HepG2 (cell line): Measurements from ENCODE around the gene ANKRD7. TPM values are rescaled to one million over a fixed set of nuclear protein-coding genes. Genes with fewer than 3 reads are reported as not detected.

Experiments used
- ATAC-seq: fragments of 200-7000 bp; cut with Tn5 transposase; 3 replicates; pipeline ENCODE4 v1.9.1; 2020; ENCODE audit warnings: mild to moderate bottlenecking, moderate library complexity
- Bru-seq: library from RNA; stranded (reverse); fragments of 400-500 nt; gene quantifications from one replicate; lab custom pipeline; 2021; lab: Mats Ljungman, UMichigan
- BruChase-seq, 2 experiments: library from RNA; stranded (reverse); fragments of 400-500 nt; gene quantifications; one replicate each; lab custom pipeline; 2021; lab: Mats Ljungman, UMichigan
- BruUV-seq: library from RNA; stranded (reverse); fragments of 400-500 nt; replicated peaks from 2 replicates; lab custom pipeline; 2021; lab: Mats Ljungman, UMichigan
- CTCF ChIA-PET: fragments of 300-600 bp; formaldehyde crosslinking; extraction: SDS; loops from one replicate; lab custom pipeline; 2021; ENCODE audit warnings: low total read pairs, inconsistent platforms, low intra/inter-chr PET ratio; lab: Yijun Ruan, JAX
- POLR2A ChIA-PET: fragments of 350-600 bp; sonication (Branson Sonifier 250); formaldehyde crosslinking; loops from one replicate; lab custom pipeline; 2020; ENCODE audit warnings: antibody characterized with exemption, inconsistent platforms; lab: Yijun Ruan, JAX
- DNase-seq: peaks from one replicate; pipeline ENCODE4 v3.0.0-alpha.2; 2015; ENCODE audit warnings: low spot score
- FAIRE-seq: peaks from 3 replicates; lab custom pipeline; 2011; peaks lifted over from hg19 to GRCh38; lab: Jason Lieb, UNC
- H2AFZ ChIP-seq: one replicate; pipeline ENCODE4 v1.6.1; 2011; ENCODE audit warnings: low read length, inconsistent platforms
- H3K27ac ChIP-seq: fragments of 300-600 bp; 3 replicates; pipeline ENCODE4 v1.8.0; 2011; ENCODE audit warnings: mixed run types, mild to moderate bottlenecking, mixed read lengths, low read length, inconsistent platforms; ENCODE audit not compliant: insufficient read depth; ENCODE audit errors: extremely low read length
- H3K27me3 ChIP-seq, 2 experiments: fragments of 200-600 bp in 1 of 2; 2 replicates in 1 of 2; 3 replicates in 1 of 2; pipeline versions ENCODE4 v1.6.0 to v1.8.0; 2011; ENCODE audit warnings: low read length in 2 of 2, mild to moderate bottlenecking in 2 of 2, moderate library complexity in 2 of 2, inconsistent platforms in 1 of 2; ENCODE audit not compliant: insufficient read depth in 2 of 2, control insufficient read depth in 1 of 2
- H3K36me3 ChIP-seq, 2 experiments: fragments of 200-600 bp in 1 of 2; replicated peaks in 1 of 2; 2 replicates in 1 of 2; 3 replicates in 1 of 2; pipeline versions ENCODE4 v1.5.1 to v1.8.0; 2011; ENCODE audit warnings: low read length in 2 of 2, inconsistent platforms in 1 of 2; ENCODE audit not compliant: insufficient read depth in 2 of 2, control insufficient read depth in 1 of 2
- H3K4me1 ChIP-seq: 2 replicates; pipeline ENCODE4 v1.5.1; 2012; ENCODE audit warnings: low read length, inconsistent platforms; ENCODE audit not compliant: insufficient read depth
- H3K4me2 ChIP-seq: 2 replicates; pipeline ENCODE4 v1.6.0; 2011; ENCODE audit warnings: low read depth, low read length, inconsistent platforms
- H3K4me3 ChIP-seq, 3 experiments: fragments of 200-600 bp in 1 of 3; sonication (generic), shearing (Covaris generic) in 1 of 3; replicated peaks in 1 of 3; 2 replicates each; pipeline ENCODE4 v1.5.1; 2011 to 2016; ENCODE audit warnings: low read length in 3 of 3, inconsistent platforms in 2 of 3, low read depth in 2 of 3, mild to moderate bottlenecking in 2 of 3, control low read depth in 1 of 3, mixed read lengths in 1 of 3; ENCODE audit not compliant: insufficient read depth in 1 of 3
- H3K79me2 ChIP-seq: one replicate; pipeline ENCODE4 v1.6.1; 2011; ENCODE audit warnings: low read length, inconsistent platforms; ENCODE audit not compliant: insufficient read depth
- H3K9ac ChIP-seq: 2 replicates; pipeline ENCODE4 v1.6.0; 2011; ENCODE audit warnings: mild to moderate bottlenecking, low read depth, low read length, inconsistent platforms; ENCODE audit not compliant: insufficient read depth
- H3K9me3 ChIP-seq: 2 replicates; pipeline ENCODE4 v1.5.1; 2012; ENCODE audit warnings: mild to moderate bottlenecking, low read length
- H4K20me1 ChIP-seq: 2 replicates; pipeline ENCODE4 v1.6.0; 2011; ENCODE audit warnings: inconsistent platforms, mild to moderate bottlenecking, low read length, moderate library complexity; ENCODE audit not compliant: insufficient read depth
- BATF2 ChIP-seq: sonication (generic); formaldehyde crosslinking; IDR thresholded peaks from 2 replicates; pipeline ENCODE4 v1.8.0; 2022; ENCODE audit warnings: mild to moderate bottlenecking, missing genetic modification reagents, moderate library complexity
- MXD3 ChIP-seq: IDR thresholded peaks from 2 replicates; pipeline ENCODE4 v1.6.1; 2016; ENCODE audit warnings: mild to moderate bottlenecking, missing biosample characterization, missing genetic modification reagents
- ZNF253 ChIP-seq: sonication (generic); formaldehyde crosslinking; IDR thresholded peaks from 2 replicates; pipeline ENCODE4 v1.8.0; 2022; ENCODE audit warnings: mild to moderate bottlenecking, missing genetic modification reagents, borderline replicate concordance
- ZNF503 ChIP-seq: sonication (generic); formaldehyde crosslinking; IDR thresholded peaks from 2 replicates; pipeline ENCODE4 v1.4.0; 2020; ENCODE audit warnings: missing genetic modification reagents
- WGBS: methylation state at CpG from one replicate; pipeline ENCODE4 v1.1.6; 2017; ENCODE audit warnings: low lambda C conversion rate; 5-methylcytosine and 5-hydroxymethylcytosine counted together
- in situ Hi-C: cut with HindIII; loops from 2 replicates; pipeline ENCODE4 v1.10.0; 2017; ENCODE audit warnings: low pct_unique_long_range_greater_than_20kb; ENCODE audit not compliant: extremely low pct_ligation_motif_present
- intact Hi-C: fragments of 100-400 bp; cut with micrococcal nuclease; formaldehyde crosslinking; loops from one replicate; pipeline ENCODE4 v1.10.0; 2022; ENCODE audit not compliant: unreplicated experiment
- long read RNA-seq, 2 experiments: library from RNA in 1 of 2; library from polyadenylated mRNA in 1 of 2; stranded (forward) in 1 of 2; unstranded in 1 of 2; transcript quantifications; one replicate each; pipeline ENCODE4 v2.0.0, GENCODE V29; 2019 to 2022
- polyA minus RNA-seq, 3 experiments: library from RNA; depleted of rRNA, polyadenylated mRNA; stranded (reverse); fragments of >200 nt; gene quantifications; 2 replicates each; pipeline ENCODE4 v1.2.3, GENCODE V29; 2011; ENCODE audit warnings: low replicate concordance in 1 of 3
- polyA plus RNA-seq, 8 experiments: library from polyadenylated mRNA; depleted of rRNA in 3 of 8; stranded (reverse) in 7 of 8; unstranded in 1 of 8; fragments of >200 nt; fragmentation: Illumina TruSeq in 4 of 8; extraction: Trizol in 4 of 8; gene quantifications; 2 replicates each; pipeline versions ENCODE4 v1.2.1 to v1.2.3, GENCODE V29; 2011 to 2016; ENCODE audit warnings: low read depth in 4 of 8, missing spikeins in 1 of 8, mixed read lengths in 1 of 8; ENCODE audit not compliant: insufficient read depth in 1 of 8
- total RNA-seq, 5 experiments: library from RNA; depleted of rRNA; stranded (reverse); fragments of >200 nt; fragmentation: Illumina TruSeq; extraction: Trizol; gene quantifications; 2 replicates each; pipeline ENCODE4 v1.2.3, GENCODE V29; 2016; ENCODE audit warnings: low read depth in 1 of 5

ANKRD7 gene
- total RNA-seq (2016; rRNA removed; fragmentation: Illumina TruSeq; extraction: Trizol) (not detected in 2 replicates), polyA plus RNA-seq (2011; rRNA removed) (not detected in 2 replicates), polyA minus RNA-seq (2011; rRNA and poly(A)+ RNA removed; ENCODE audit: low replicate concordance) (not detected in 2 replicates), Bru-seq, nascent RNA (percentile 8 among the genes with signal in this experiment), BruChase-seq, experiment 1, labeled RNA remaining after a 6-hour chase (percentile 24 among the genes with signal in this experiment), BruChase-seq, experiment 2, labeled RNA remaining after a 2-hour chase (percentile 36 among the genes with signal in this experiment)
- not detected in 2 replicates for total RNA-seq (2016; cell fraction: cytosol; rRNA removed; fragmentation: Illumina TruSeq; extraction: Trizol; ENCODE audit: low read depth)
- total RNA-seq (2016; cell fraction: insoluble cytoplasmic fraction; rRNA removed; fragmentation: Illumina TruSeq; extraction: Trizol) = not detected in 2 replicates
- not detected in 2 replicates for total RNA-seq (2016; cell fraction: membrane; rRNA removed; fragmentation: Illumina TruSeq; extraction: Trizol)
- not detected in 2 replicates for total RNA-seq (2016; cell fraction: nucleus; rRNA removed; fragmentation: Illumina TruSeq; extraction: Trizol)
- not detected in 2 replicates for polyA plus RNA-seq (2011; cell fraction: cytosol; rRNA removed)
- polyA plus RNA-seq (2011; cell fraction: nucleus; rRNA removed) = not detected in 2 replicates
- polyA plus RNA-seq (2012) = not detected in 2 replicates
- polyA plus RNA-seq (2016; cell fraction: cytosol; fragmentation: Illumina TruSeq; extraction: Trizol; ENCODE audit: low read depth) = not detected in 2 replicates
- not detected in 2 replicates for polyA plus RNA-seq (2016; cell fraction: insoluble cytoplasmic fraction; fragmentation: Illumina TruSeq; extraction: Trizol; ENCODE audit: low read depth)
- not detected in 2 replicates for polyA plus RNA-seq (2016; cell fraction: membrane; fragmentation: Illumina TruSeq; extraction: Trizol; ENCODE audit: low read depth)
- not detected in 2 replicates for polyA plus RNA-seq (2016; cell fraction: nucleus; fragmentation: Illumina TruSeq; extraction: Trizol; ENCODE audit: insufficient read depth, low read depth)
- not detected in 2 replicates for polyA minus RNA-seq (2011; cell fraction: cytosol; rRNA and poly(A)+ RNA removed)
- polyA minus RNA-seq (2011; cell fraction: nucleus; rRNA and poly(A)+ RNA removed) = not detected in 2 replicates
- long read RNA-seq, experiment 1 = 0 reads
- long read RNA-seq, experiment 2 = 0 reads

- H4K20me1 ChIP-seq = no peaks in the 10 kb centered on the region
- TF ChIP-seq MXD3 (CRISPR knock-in tag) = no peak
- TF ChIP-seq ZNF253 (CRISPR knock-in tag) = no peak
- TF ChIP-seq, all 625 proteins: peak for 0
- no peaks in the 10 kb centered on the region for H3K4me1 ChIP-seq
- H3K27me3 ChIP-seq = no peaks in the 10 kb centered on the region
- no peak for DNase-seq
- CTCF ChIA-PET = no interaction called here
- H3K9ac ChIP-seq = no peak within 1 kb of the TSS
- BruUV-seq = no TSS peak
- no peak within 1 kb of the TSS for H2AFZ ChIP-seq
- H3K79me2 ChIP-seq = no peaks in the 10 kb centered on the region
- no peak within 1 kb of the TSS for H3K4me2 ChIP-seq
- H3K4me3 ChIP-seq = no peak within 1 kb of the TSS
- intact Hi-C loops (no loop called here), in situ Hi-C loops (no loop called here)
- ATAC-seq = no peak
- POLR2A ChIA-PET = no interaction called here
- no peaks in the 10 kb centered on the region for H3K9me3 ChIP-seq
- no peak within 1 kb of the TSS for H3K27ac ChIP-seq
- FAIRE-seq = no peak
- WGBS = 60% methylated on average over 8 of the region's 18 CpGs
- no peaks in the 10 kb centered on the region for H3K36me3 ChIP-seq
Measured at GRCh38 chr7:118224521-118224920, at the start of gene ANKRD7. Gene ANKRD7 (plus strand): TSS chr7:118224704. CDS start chr7:118224831, 127 bp downstream.

GRCh38 chr7:118175740-118176139 lies 48.8 kb upstream of the ANKRD7 start:
- Histone ChIP-seq H3K4me3 (no peak overlapping the region), H4K20me1 (no peaks in the 10 kb centered on the region), H3K4me1 (no peaks in the 10 kb centered on the region), H3K4me2 (no peak overlapping the region), H3K27me3 (no peaks in the 10 kb centered on the region), H3K36me3 (no peaks in the 10 kb centered on the region), H3K9me3 (no peaks in the 10 kb centered on the region), H2AFZ (no peak overlapping the region), H3K27ac (no peak overlapping the region), H3K9ac (no peak overlapping the region), H3K79me2 (no peaks in the 10 kb centered on the region)
- FAIRE-seq = no peak
- DNase-seq = no peak
- ATAC-seq = no peak
- intact Hi-C loops (no loop called here), in situ Hi-C loops (no loop called here)
- BruUV-seq = no TSS peak
- WGBS = 45% methylated on average over 2 of the region's 2 CpGs
- POLR2A ChIA-PET = no interaction called here
- CTCF ChIA-PET = no interaction called here
- TF ChIP-seq BATF2 (CRISPR knock-in tag) = no peak
- TF ChIP-seq ZNF503 = no peak
